EH (cell line): ENCODE data around the gene BCL7A.

Experiments
- DNase-seq: peaks from one replicate; pipeline ENCODE4 v3.0.0-alpha.2; 2015; ENCODE audit warnings: low read depth

The BCL7A gene

DNA sequence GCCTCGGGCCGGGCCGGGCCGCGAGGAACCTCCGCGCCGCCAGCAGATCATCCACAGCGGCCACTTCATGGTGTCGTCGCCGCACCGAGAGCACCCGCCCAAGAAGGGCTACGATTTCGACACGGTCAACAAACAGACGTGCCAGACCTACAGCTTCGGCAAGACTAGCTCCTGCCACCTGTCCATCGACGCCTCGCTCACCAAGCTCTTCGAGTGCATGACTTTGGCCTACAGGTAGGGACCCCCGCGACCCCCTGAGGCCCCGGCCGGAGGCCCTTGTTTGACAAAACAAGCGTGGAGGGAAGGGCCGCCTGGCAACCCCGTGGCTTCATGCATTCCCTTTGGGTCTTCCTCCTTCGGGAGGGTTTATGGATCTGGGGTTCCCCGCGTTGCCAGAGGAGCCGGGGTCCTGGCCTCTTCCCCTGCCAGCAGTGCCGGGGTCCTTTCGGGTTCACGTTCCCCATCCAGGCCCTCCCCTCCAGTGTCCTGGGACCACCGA lies 57.4 kb downstream of the BCL7A start:
- DNase-seq, result no peak

DNA sequence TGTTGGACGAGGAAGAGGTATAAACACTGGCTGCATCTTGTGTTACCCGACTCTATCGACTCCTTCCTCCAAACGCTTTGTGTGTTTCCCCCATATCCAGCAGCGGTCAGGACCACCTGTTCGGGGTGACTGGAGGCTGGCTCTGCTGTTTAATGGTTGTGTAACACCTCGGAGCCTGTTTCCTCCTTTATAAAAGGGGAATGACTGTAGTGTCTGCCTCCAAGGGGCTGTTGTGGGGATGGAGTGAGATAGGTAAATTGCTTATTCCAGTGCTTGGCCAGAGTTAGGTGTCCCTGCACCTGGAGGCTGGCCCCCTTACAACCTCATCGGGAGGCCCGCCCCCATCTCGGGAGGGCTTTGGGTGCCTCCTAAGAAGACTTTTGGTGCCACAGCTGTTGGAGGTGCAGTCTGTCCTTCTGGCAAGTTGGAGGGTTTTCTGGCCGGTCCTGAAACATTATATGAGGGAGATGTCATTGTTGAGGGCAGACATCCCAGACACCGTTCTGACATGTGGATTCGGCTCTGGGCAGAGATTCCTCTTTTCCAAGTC lies 57.9 kb downstream of the BCL7A start:
- DNase-seq, result peak; percentile 38

DNA sequence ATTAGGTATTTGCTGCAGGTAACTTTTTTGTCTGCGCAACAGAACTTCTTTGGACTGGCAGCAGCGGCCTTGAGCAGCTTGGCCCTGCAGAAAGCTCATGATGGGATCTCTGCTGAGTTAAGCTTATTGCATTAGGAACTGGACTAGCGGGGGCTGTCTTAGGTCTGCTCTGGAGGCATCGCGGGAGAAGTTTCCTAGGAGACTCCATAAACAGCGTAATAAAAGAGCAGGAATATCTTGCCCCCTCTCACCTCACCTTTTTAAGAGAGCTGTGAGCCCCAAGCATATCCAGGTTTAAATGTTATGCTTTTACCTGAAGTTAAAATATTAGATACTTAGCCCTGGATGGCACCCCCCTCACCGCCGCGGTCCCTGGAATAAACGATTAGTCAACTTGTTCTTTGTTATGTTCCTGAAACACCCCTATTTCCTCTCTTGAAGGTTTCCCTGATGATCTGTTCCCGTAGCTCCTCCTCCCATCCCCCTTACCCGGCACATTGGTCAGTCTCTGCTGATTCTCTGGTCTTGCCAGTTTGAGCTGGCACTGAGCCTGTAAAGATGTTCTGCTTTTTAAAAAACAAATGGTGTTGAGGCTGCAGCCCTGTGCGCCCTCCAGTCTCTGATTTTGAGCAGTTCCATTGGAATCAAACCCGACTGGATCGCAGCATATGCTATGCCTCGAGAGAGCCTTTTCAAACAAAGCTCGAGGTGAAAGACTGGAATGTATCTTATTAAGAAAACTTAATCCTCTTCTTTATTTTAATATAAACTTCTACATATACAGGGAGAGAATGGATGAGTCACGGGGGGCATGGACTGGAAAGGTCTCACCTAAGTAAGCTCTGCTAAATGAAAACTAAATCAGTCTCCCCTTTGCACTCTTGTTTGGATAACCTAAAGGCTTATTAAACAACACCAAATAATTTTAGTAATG lies 58.7 kb downstream of the BCL7A start:
- DNase-seq, result peak; percentile 86

DNA sequence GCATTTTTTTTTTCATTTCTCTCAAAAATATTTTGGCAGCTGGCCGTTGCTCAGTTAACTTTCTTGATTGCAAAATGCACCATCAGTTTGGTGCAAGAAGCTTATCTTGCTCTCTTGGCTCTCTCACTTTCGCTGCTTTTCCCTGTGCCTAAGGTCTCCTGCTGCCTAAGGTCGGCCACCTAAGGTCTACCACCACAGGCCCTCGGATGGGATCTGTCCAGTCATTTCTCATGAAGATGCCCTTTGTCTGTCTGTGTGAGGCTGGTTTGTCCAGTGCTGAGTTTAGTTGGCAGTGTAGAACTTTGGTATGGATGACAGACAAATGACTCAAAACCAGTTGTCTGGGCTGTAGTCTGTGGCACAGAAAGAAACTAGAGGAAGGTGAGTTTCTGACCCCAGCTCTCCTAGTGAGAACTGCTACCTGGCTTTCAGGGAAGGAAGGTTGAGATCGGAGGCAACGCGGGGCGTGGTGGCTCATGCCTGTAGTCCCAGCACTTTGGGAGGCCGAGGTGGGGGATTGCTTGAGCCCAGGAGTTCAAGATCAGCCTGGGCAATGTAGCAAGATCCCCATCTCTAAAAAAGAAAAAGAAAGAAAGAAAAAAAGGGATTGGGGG lies 59.5 kb downstream of the BCL7A start:
- peak; percentile 67 for DNase-seq

DNA sequence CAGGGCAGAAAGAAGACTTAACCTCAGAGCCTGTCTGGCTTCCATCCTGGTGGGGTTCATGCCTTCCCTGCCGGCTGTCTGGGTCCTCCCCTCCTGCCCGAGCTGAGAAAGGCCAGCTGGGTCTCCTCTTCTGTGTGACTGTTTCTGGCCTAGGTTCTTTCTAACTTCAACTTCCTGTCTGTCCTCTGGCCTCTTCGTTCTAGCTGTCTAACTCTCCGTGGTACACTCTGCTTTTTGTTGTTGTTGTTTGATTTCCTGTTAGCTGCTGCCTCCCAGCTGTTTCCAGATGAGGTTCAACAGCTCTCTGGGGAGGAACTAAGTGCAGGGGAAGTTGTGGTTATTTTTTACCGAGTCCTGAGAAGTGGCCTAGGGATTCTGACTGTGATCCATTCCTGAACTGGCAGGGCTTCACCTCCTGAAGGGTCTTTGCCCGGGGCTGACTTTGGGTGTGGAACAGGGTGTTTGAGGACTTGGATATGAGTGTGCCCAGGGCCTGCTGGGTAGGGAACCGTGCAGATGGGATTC lies 60.1 kb downstream of the BCL7A start:
- DNase-seq, result peak; percentile 70

DNA sequence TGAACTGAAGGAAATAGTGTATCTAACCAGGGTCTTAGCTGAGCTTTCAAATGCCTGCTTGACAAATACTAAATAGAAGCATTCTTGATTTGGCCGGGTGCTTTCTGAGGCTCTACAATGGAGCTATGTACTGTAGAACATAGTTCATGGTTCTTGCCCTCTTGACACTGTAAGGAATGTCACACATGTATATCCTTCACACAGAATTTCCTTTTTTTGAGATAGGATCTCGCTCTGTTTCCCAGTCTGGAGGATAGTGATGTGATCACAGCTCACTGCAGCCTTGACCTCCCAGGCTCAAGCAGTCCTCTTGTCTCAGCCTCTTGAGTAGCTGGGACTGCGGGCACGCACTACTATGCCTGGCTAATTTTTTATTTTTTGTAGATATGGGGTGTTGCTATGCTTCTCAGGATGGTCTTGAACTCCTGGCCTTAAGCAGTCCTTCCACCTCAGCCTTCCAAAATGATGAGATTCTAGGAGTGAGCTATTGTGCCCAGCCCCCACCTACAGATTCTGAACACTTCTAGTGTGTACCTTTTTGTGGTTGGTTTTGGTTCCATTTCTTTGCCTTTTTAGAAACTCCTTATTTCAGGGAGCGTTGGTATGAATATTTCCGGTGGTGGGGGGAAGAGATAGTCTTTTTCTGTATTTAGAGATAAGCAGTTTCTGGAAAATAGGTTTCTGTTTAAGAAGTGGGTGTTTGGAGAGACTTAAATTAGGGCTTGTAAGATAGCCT lies 61.1 kb downstream of the BCL7A start:
- DNase-seq, result no peak

DNA sequence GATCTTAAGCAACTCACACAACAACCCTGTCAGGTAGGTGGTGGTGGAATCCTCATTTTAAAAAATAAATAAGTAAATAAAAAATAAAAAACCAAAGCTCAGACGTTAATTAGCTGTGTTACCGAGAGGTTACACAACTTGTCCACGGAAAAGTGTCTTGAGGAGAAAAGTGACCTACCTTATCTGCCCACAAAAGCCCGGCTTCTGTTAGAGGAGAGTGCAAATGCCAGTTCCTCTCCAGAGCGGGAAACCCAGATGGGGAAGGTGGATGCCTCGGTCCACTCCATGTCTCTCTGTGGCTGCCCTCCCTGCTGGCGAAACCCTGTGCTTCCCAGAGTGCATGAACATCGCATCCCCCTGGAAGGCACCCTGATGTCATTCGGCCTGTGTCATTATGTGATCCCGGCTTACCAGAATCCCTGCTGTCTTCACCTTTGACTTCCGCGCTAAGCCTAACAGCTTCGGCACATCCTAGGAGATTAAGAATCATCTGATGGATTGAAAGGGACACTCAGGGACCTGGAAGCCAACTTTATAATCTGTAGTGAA lies 63.2 kb downstream of the BCL7A start:
- DNase-seq, result no peak

DNA sequence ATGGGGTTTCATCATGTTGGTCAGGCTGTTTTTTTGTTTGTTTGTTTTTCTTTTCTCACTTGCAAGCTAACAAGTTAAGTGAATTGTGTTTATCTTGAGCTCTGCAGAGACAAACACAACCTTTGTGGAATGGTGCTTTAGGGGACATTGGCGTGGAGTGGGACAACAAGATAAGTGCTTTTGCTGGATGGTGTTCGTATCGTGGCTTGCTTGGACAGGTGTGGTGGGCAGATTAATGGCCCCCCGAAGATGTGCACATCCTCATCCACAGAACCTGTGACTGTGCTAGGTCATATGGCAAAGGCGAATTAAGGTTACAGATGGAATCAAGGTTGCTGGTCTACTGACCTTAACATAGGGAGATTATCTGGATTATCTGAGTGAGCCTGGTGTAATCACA lies 63.9 kb downstream of the BCL7A start:
- no peak for DNase-seq

DNA sequence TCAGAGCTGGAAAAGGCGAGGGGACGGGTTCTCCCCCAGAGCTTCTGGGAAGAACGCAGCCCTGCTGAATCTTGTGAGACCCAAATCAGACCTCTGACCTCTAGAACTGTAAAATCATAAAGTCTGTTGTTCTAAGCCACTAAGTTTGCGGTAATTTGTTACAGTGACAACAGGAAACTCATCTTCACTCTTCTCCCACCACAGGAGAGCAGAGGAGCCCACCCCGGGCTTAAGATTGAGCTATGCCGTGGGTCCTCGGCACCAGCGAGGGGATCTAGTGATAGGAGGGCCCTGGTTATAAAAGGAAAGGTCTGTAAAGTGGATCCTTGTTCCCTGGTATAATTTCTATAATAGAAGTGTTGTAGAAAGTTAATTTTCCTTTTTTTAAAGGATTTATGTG lies 64.4 kb downstream of the BCL7A start:
- no peak for DNase-seq

DNA sequence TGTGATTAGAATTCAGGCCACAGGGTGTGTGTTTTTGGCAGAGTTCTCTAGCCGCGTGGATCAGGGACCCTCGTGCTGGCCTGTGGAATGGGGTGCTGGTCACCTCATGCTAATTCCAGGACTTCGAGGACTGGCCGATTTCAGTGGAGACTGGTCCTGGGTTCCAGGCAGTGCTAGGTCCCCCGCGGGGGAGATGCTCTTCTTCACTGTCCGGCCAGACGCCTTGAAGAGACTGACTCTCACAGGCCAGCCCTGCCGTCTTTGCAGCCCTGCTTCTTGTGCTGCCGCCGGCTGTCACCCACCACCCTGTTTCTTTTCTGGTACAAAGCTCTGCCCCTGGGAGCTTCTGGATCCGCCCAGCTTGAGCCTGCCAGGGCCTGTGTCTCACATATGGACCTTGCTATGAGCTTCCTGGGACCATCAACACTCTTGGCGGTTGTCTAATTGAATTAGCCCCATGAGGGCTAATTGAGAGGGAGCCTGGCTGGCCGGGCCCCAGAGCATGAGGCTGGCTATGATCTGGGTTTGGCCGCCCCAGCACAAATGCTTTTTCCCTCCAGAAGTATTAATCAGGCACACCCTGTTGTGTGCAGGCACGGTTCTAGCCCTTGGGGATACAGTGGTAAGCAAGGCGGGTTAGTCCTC lies 65.1 kb downstream of the BCL7A start:
- DNase-seq, result no peak

DNA sequence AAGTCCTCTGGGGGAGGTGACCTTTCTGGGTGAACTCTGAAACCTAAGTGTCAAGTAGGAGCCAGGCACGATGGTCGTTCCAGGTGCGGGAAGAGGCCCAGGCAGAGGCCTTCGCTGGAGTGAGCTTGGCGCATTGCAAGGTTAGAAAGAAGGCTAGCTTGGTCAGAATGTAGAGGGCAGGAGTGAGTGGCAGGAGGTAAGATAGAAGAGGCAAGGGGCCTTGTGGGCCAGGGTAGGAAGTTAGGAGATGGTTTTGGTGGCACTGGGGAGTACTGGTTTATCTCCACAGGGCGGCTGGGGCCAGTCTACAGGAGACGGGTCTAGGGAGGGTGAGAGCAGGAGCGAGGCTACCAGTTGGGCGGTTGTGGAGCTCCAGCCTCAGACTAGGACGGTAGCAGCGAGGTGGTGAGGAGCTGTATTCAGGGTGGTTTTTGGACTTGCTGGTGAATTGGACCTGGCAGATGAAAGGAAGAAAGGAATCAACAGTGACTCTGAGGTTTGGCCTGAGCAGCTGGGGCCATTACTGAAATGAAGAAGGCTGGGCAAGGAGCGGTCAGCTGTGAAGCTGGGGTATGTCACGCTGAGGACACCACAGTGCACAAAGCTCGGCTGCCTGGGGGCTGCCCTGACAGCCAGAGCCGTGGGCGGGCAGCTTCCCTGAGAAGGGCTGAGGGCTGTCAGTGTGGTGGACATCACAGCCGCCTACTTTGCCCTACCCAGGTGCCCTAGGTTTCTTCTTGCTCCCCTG lies 65.9 kb downstream of the BCL7A start:
- DNase-seq, result no peak

DNA sequence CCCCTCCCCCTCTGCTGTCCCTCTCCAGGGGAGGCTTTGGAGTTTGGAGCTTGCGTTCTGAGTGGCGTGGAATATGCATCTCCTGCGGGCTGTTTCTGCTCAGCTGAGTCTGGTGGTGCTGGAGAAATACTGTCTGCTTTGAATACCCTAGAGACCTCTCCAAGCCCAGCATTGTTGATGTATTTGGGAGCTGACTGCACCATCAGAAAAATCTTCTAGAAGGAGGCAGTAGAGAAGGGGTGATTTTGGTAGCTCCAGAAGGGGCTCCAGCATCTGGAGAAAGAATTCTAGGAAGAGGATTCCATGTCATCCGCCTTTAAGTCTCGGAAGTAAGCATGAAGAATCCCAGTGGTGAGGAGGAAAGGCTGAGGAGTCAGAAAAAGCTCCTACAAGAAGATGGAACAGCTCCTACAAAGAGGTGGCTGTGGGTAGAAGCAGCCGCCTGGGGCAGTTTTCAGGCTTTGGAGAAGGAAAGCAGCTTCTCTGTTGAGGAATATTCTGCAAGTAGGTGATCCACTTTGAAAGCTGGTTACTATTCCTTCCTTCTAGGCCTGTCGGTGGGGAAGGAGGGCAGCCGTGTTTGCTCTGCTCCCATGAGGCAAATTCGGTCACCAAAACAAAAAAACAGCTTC lies 66.6 kb downstream of the BCL7A start:
- DNase-seq, result no peak

DNA sequence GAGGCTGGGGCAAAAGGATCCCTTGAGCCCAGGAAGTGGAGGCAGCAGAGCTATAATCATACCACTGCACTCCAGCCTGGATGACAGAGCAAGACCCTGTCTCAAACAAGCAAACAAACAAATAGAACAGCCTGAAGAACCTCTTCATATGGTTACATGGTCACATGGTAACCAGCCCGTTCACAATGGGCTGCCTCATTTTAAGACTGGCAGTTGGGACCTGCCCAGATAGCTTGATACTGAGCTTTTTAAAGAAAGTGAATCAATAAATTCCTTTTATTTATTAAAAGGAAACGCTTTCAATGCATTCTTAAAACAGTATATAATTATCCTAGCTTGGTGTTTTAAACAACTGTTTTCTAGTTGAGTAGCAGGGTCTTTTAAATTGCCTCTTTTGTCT lies 67.4 kb downstream of the BCL7A start:
- no peak for DNase-seq

DNA sequence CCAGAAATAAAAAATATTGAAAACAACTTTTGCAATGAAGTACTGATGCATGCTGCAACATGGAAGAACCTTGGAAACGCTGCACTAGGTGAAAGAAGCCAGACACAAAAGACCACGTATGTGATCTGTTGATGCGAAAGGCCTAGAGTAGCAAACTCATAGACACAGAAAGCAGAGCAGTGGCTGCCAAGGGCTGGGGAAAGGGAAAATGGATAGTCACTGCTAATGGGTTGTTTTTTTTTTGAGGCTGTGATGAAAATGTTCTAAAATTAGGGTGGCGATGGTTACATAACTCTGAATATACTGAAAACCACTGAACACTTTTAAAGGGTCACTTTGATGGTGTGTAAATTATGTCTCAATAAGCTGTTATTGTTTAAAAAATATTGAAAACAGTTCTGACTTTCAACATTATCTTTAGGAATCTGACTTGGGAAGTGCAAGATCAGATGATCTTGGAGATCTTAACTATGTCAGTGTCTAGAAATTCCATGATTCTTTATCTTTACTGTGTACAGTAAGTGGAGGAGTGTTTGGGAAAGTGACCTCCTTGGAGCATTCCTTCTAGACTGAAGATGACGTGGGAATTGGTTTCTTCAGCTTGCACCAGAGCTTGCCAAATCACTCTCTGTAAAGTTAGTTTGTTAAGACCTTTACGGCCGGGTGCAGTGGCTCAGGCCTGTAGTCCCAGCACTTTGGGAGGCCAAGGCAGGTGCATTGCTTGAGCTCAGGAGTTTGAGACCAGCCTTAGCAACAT lies 69.3 kb downstream of the BCL7A start:
- peak; percentile 97 for DNase-seq

DNA sequence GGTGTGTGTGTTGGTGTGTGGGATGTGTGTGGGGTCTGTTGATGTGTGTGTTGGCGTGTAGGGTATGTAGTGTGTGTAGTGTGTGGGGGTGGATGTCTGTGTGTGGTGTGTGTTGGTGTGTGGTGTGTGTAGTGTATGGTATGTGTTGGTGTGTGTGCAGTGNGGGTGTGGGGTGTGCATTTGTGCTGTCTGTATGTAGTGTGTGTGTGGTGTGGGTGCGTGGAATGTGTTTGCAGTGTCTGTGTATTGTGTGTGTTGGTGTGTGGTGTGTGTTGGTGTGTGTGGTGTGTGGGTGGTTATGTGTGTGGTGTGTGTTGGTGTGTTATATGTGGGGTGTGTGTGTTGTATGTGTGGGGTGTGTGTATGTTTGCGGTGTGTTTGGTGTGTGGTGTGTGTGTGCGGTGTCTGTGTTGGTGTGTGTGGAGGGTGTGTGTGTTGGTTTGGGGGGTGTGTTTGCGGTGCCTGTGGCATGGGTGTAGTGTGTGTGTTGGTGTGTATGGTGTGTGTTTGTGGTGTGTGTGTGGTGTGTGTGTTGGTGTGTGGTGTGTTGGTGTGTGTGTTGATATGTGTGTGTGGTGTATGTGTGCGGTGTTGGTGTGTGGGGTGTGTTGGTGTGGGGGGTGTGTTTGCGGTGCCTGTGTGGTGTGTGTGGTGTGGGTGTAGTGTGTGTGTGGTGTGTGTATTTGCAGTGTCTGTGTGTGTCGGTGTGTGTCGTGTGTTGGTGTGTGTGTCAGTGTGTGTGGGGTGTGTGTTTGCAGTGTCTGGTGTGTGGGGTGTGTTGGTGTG lies 71.6 kb downstream of the BCL7A start:
- DNase-seq, result no peak

DNA sequence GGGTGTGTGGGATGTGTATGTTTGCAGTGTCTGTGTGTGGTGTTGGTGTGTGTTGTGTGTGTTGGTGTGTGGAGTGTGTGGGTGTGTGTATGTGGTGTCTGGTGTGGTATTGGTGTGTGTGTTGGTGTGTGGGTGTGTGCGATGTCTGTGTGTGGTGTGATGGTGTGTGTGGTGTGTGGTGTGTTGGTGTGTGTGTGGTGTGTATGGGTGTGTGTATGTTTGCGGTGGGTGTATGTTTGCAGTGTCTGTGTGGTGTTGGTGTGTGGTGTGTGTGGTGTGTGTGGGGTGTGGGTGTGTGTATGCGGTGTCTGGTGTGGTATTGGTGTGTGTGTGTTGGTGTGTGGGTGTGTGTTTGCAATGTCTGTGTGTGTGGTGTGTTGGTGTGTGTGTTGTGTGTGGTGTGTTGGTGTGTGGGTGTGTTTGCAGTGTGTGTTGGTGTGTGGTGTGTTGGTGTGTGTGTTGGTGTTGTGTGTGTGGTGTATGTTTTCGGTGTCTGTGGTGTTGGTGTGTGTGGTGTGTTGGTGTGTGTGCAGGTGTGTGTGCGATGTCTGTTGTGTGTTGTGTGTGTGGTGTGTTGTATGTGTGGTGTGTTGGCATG lies 72.6 kb downstream of the BCL7A start:
- DNase-seq, result no peak

DNA sequence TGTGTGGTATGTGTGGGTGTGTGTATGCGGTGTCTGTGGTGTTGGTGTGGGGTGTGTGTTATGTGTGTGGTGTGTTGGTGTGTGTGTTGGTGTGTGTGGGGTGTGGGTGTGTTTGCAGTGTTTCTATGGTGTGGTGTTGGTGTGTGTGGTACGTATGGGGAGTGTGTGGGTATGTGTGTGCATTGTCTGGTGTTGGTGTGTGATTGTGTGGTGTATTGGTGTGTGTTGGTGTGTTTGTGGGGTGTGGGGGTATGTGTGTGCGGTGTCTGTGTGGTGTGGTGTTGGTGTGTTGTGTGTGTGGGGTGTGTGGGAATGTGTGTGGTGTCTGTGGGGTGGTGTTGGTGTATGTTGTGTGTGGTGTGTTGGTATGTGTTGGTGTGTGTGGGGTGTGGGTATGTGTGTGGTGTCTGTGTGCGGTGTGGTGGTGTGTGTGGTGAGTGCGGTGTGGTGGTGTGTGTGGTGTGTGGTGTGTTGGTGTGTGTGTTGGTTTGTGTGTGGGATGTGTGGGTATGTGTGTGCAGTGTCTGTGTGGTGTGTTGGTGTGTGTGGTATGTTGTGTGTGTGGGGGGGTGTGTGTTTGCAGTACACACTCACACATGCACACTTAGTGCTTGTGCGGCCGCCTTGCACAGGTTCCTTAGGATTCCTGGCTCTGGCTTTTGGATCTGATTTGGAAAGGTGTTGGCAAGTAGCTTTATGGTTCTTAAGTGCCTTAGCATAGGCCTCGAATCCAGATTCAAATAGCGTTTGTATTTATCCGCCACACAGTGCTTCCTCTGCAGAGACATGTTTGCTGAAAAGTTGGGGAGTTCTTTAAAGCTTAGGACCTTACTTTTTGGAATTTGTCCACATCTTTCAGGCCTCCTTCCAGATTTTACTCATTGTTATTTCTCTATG lies 73.3 kb downstream of the BCL7A start:
- no peak for DNase-seq
